ENCODE measurements around the gene KRTAP10-12.

DNA sequence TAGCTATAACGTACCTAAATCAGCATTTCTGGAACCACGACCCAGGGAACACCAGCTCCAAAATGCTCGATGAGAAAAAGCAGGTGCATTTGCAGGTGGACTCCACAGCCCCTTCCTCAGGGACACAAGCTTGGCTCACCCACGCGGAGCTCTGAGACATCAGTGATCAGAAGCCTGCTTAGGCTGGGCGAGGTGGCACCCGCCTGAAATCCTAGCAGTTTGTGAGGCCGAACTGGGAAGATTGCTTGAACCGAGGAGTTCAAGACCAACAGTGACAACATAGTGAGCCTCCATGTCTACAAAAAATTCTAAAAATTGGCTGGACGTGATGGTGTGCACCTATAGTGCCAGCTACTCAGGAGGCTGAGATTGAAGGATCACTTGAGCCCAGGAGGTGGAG is 16.9 kb downstream of the KRTAP10-12 start:
- TF ChIP-seq POLR2AphosphoS5 (IDR thresholded peaks at IDR 0.05; ENCODE audit: low read depth, low read length), result no peak
- no peak for TF ChIP-seq TAF1 (IDR thresholded peaks at IDR 0.05; ENCODE audit: borderline replicate concordance, low read depth, low read length)

Measured in GM12892 (cell line).